GM10266 (cell line): ENCODE measurements around the gene BANP.
"Not testable (repeated sequence)": the region's sequence is repeated elsewhere in the genome, so short reads cannot be mapped to it uniquely, and the experiment has no call there.

Source experiments
- DNase-seq: peaks from one replicate; pipeline ENCODE4 v3.0.0; 2012; ENCODE audit errors: extremely low spot score
- CTCF ChIP-seq: IDR thresholded peaks from 2 replicates; pipeline ENCODE4 v1.5.1; 2012; ENCODE audit warnings: mild to moderate bottlenecking, low read depth; ENCODE audit not compliant: control insufficient read depth, insufficient read depth; ENCODE audit errors: missing control alignments

BANP gene

GRCh38 chr16:87968541-87968940 lies 17.3 kb downstream of the BANP start:
- TF ChIP-seq CTCF, result no peak
- DNase-seq, result no peak

DNA sequence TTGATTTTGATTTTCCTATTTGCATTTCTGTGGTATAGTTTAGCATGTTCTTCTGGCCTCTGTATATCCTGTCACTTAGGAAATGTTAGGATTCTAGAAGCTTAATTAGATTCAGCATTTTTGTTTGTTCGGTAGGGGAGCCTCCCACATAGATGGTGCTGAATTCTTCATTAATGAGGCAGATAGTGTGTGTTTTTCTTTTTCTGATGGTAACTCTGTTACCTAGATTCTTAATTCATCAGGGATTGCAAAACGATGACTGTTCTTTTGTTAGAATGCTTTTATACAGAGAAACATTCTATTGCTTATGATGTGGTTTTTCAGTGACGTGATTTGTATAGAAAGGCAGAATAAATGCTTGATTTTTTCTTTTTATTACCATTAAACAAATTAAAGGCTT lies 19.0 kb downstream of the BANP start:
- DNase-seq, result no peak
- no peak for TF ChIP-seq CTCF

DNA sequence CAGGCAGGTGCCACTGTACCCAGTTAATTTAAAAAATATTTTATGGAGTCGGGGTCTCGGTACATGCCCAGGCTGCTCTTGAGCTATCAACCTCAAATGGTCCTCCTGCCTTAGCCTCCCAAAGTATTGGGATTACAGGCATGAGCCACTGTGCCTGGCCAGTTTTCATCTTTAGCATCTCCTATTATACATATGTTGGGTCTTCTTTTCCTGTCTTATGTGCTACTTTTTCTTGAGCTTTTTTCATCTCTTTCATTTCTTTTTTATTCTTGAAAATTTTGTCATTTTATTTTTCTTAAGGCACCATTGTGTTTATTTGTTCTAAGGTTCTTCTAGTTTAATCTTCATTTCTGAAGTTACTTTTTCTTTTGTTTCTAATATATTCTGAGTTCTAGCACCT lies 20.7 kb downstream of the BANP start:
- no peak for DNase-seq
- no peak for TF ChIP-seq CTCF

- TF ChIP-seq CTCF, result no peak
- DNase-seq, result no peak
These were observed 22.5 kb downstream of the BANP start for GRCh38 chr16:87973717-87974116.

GRCh38 chr16:87974178-87974577 lies 22.9 kb downstream of the BANP start:
- DNase-seq, result no peak
- TF ChIP-seq CTCF, result no peak

- DNase-seq, result no peak
- TF ChIP-seq CTCF, result no peak
These were observed 25.4 kb downstream of the BANP start for GRCh38 chr16:87976665-87977064.

DNA sequence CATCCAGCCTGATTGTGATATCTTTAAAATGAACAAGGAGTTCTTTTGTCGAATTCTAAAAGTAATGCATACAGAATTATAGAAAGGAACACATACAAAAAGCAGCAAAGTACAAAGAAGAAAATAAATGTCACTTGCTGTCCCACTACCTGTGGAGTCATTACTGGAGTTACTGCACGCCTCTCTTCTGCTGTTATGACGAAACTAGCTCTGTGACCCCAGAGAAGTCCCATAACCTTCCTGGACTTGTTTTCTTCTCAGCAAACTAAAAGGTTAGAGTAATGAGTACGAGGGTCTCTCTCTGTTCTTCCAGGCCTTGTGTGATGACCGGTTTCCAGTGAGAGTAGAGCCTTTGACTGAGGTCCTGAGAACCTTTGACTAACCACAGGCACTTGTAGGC lies 26.9 kb downstream of the BANP start:
- TF ChIP-seq CTCF, result no peak
- no peak for DNase-seq

DNA sequence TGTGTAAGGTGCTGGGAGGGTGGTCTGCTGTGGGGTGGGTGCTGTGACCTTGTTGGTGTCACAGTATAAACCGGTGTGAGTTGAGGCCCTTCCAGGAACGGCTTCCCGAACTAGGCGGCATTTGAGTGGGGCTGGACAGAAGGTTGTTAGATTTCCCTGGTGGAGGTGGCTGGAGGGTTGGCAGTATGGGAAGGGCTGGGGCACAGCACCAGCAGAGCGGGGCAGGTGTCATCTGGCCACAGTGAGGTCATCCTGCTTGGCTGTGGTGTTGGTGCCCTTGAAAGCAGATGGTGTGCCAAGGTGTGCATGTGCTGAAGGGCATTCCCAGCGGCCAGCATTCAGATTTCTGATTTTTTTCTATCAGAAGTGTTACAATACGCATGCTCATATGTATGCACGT lies 28.1 kb downstream of the BANP start:
- TF ChIP-seq CTCF, result no peak
- DNase-seq, result no peak

- not testable (repeated sequence) for DNase-seq
These were observed 28.8 kb downstream of the BANP start for GRCh38 chr16:87979911-87980630.

DNA sequence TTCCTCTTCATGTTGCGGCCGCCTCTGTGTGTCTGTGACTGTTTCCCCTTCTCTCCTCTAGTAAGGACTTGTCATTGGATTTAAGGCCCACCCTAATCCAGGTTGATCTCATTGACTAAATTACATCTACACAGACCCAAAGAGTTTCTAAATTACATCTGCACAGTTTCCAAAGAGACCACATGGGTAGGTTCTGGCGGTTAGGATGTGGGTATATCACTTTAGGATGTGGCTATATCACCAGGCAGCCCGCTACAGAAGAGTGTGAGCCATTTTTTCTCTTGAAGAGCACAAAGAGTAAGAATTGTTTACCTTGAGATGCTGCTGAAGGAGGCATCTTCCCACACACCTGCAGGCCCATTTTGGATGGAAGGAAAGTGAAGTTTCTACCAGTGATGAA lies 30.1 kb downstream of the BANP start:
- DNase-seq, result not testable (repeated sequence)
